Adipose tissue (tissue), 3 donors: ENCODE data around the gene KANTR. TPM values are rescaled to one million over a fixed set of nuclear protein-coding genes. Genes with fewer than 3 reads are reported as not detected.

Experiments
- polyA plus RNA-seq, 3 donors: library from polyadenylated mRNA; stranded (reverse); fragments of 200-250 nt; gene quantifications; one replicate each; pipeline ENCODE4 v1.2.3, GENCODE V29; 2013
- donor health status: healthy with polysubstance abuse.
- donor health status: Bipolar disorder and iron deficiency.
- donor health status: healthy.

Gene KANTR
- polyA plus RNA-seq, 3 donors: 1.7 to 4.7 (median 2.7) TPM

Other genes starting within 250 kb of the KANTR start
- under 1 TPM in 1 of 3 donors, not detected in 2; 0.40 TPM for gene XAGE3, start 226.1 kb upstream of the KANTR start, polyA plus RNA-seq
- 10 to 100 TPM; 12.8 to 27.5 (median 20.8) TPM for gene FAM156B, start 196.8 kb upstream of the KANTR start, polyA plus RNA-seq
- 10 to 100 TPM in 2 of 3 donors, 1 to 10 TPM in 1; 6.2 to 27.7 (median 13.0) TPM for gene FAM156A, start 135.6 kb upstream of the KANTR start, polyA plus RNA-seq
- gene GPR173, start 45.4 kb upstream of the KANTR start, polyA plus RNA-seq: 1 to 10 TPM in 1 of 3 donors, under 1 TPM in 2; 0.33 to 2.2 (median 0.42) TPM
- 10 to 100 TPM; 32.1 to 77.2 (median 42.2) TPM for gene TSPYL2, start 11.8 kb upstream of the KANTR start, polyA plus RNA-seq
- gene KDM5C, start 131.1 kb downstream of the KANTR start, polyA plus RNA-seq: 10 to 100 TPM; 16.6 to 41.4 (median 21.9) TPM
- gene IQSEC2, start 187.4 kb downstream of the KANTR start, polyA plus RNA-seq: 10 to 100 TPM in 2 of 3 donors, 1 to 10 TPM in 1; 5.6 to 19.8 (median 13.1) TPM